ENCODE results near the gene TMPRSS6. TPM values are rescaled to one million over a fixed set of nuclear protein-coding genes. Genes with fewer than 3 reads are reported as not detected.

Gene TMPRSS6
- polyA plus RNA-seq, 4 donors = 0.18 to 0.54 (median 0.33) TPM

DNA sequence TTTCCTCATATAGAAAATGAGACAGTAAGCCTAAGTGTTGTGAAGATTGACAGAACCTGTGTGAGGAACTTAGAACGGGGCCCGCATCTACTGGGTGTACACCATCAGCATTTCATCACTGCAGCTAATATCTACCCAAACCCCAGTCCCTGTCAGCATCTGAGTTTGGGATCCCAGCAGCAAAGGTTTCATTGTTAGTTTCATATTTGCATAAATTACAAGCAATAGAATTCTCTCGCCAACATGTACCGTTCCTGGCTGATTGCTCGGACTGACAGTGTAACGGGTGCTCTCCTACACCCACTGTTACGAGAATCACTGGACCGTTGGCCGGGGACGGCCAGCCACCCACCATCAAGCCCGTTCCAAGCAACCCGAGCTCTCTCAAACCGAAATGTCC lies 10.4 kb upstream of the TMPRSS6 start:
- no peak for DNase-seq (ENCODE audit: low read depth in 4 of 4, low spot score in 3 of 4)

DNA sequence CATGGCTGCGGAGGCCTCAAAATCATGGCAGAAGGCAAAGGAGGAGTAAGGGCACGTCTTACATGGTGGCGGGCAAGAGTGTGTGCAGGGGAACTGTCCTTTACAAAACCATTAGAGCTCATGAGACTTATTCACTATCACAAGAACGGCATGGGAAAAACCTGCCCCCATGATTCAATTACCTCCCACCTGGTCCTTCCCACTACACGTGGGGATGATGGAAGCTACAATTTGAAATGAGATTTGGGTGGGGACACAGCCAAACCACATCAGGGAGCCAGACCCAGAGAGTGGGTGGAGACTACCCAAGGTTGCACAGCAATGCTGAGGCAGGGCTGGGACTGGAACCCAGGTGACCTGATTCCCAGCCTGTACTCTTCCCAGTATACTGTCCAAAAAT lies 8.6 kb upstream of the TMPRSS6 start:
- no peak for DNase-seq (ENCODE audit: low read depth in 4 of 4, low spot score in 3 of 4)

DNA sequence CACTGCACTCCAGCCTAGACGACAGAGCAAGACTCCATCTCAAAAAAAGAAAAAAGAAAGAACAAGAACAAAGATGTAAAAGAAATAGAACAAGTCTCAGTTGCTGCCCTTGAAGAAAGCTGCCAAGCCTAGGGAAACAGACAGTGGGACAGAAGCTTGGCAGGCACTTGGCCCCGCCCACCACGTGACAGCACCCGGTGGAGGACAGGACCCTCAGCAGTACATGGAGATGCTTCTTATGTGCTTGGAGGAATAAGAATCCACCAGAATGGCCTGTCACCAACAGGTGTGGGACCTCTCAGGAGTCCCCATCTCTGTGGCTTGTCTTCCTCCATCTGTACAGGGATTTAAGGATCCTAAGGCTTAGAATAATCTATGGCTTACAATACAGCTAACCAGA lies 7.6 kb upstream of the TMPRSS6 start:
- DNase-seq (ENCODE audit: low read depth in 4 of 4, low spot score in 3 of 4) = no peak

DNA sequence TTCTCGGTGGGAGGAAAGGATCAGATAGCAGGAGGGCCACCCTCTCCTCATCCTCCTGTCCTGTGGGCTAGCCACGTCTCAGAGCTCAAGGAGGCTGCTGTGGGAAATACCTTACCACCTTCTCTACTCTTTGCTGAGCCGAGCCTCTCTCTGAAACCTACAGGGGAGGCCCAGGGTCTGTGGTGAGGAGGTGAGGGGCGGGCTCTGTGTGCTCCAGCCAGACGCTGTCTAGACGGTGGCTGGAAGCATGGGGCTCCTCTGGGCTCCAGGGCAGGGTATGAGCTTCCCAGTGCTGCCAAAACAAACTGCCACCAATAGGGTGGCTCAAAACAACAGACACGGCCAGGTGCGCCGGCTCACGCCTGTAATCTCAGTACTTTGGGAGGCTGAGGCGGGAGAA lies 5.5 kb upstream of the TMPRSS6 start:
- no peak for DNase-seq (ENCODE audit: low read depth in 4 of 4, low spot score in 3 of 4)

DNA sequence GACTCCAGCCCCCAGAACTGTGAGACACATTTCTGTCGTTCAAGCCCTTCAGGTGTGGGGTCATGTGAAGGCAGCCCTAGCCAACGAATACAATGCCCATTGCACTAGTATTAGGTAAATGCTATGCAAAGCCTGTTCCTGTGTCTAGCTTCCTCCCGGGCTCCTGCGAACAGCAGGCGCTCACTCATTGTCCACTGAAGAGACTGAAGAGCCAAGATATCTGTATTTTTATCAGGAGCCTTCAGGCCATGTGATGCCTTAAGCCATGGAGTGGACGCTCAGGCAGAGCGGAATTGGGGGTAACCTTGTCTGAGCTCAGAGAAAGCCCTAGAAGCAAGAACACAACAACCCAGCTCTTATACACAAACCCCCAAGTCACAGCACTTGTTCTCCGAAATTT lies 4.2 kb upstream of the TMPRSS6 start:
- DNase-seq (ENCODE audit: low read depth in 4 of 4, low spot score in 3 of 4) = no peak

DNA sequence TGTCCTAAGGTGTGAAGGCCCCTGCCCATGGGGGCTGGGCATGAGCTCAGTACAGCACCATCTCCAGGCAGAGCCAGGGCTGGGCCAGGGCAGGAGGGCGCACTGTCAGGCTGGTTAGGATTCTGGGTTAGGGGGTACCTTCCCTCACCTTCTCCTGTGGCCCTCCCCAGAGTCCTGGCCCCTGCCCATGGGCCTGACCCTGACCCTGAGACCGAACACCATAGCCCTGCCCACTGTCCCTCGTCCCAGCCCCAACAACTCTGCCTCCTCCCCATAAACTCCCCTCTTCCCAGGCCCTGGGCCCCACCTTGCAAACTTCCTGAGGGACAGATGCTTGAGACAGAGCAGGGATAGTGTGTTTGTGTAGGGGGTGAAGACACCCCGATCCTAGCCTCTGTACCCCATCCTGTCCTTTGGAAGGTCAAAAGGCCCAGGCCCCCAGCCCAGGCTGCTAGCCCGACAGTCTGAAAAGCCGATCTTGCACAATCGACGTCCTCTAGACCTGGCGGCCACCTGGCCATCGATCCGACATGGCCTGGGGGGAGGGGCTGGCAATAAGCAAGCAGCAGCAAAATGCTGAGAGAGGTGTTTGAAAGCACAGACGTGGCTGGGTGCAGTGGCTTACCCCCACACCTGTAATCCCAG lies 2.7 kb upstream of the TMPRSS6 start:
- no peak for DNase-seq (ENCODE audit: low read depth in 4 of 4, low spot score in 3 of 4)

DNA sequence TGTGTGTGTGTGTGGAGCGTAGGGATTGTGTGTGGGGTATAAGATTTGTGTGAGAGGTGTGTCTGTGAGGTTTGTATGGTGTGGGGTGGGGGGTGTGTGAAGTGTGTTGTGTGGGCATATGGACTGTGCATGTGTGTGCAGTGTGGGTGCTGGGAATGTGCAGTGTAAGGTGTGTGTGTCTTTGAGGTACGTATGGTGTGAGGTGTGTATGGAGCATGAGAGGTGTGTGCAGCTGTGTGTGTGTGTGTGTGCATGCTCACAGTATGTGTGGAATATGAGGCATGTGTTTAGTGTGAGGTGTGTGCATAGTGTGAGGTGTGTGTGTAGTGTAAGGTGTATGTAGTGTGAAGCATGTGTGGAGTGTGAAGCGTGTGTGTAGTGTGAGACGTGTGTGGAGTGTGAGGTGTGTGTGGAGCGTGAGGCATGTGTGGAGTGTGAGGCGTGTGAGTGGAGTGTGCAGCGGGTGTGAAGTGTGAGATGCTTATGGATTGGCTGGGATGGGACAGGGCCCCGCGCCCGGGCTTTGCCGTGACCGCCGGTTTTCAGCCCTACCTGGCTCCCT lies 1.7 kb upstream of the TMPRSS6 start:
- no peak for DNase-seq (ENCODE audit: low read depth in 4 of 4, low spot score in 3 of 4)

DNA sequence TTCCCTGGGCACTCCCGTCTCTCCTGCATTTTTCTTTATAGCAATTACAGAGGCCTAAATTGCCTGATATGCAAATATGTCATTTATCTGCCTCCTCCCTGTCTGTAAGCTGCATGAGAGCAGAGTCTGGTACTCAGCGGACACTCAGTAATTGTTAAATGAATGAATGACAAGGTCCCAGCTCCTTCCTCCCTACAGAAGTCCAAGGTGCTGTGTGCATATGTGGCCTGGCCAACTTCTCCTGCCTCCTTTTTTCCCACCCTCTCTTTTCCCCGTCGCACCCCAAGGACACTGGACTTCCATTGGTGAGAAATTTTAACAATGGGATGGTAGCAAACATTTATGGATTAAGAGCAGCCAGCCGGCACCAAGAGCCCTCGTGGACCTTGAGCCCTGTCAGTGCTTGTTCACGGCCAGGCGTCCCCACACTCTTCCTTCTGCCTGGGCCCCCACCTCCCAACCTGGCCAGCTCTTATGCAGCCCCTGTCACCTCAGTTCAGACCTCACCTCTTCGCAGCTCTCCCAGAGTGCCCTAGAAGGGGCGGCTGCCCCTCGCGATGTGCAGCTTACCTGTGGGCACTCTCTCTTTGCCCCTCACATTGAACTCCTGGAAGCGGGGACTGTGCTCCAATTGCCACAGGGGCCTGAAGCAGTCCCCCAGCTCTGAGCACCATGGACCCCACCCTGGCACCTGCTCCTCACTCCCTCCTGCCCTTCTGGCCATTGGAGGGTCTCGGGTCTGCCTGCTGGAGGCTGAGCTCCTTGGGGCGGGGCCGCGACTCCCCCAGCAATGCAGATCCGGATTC lies 1.5 kb downstream of the TMPRSS6 start:
- DNase-seq (ENCODE audit: low read depth in 4 of 4, low spot score in 3 of 4) = no peak

DNA sequence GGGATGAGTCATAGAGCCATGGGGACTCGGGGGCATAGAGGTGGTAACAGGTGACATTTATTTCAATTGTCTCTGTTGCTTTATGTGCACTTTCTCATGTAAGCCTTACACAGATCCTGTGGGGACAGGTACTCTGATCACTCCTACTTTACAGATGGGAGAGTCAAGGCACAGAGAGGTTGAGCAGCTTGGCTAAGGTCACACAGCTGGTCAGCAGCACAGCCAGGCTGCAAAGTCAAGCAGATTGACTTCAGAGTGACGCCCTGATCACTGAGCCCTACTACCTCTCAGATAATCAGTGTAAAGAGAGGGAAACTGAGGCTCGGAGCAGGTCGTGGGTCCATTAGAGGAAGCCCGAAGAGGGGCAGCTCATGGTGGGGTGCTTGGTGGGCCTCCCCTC lies 3.5 kb downstream of the TMPRSS6 start:
- no peak for DNase-seq (ENCODE audit: low read depth in 4 of 4, low spot score in 3 of 4)

DNA sequence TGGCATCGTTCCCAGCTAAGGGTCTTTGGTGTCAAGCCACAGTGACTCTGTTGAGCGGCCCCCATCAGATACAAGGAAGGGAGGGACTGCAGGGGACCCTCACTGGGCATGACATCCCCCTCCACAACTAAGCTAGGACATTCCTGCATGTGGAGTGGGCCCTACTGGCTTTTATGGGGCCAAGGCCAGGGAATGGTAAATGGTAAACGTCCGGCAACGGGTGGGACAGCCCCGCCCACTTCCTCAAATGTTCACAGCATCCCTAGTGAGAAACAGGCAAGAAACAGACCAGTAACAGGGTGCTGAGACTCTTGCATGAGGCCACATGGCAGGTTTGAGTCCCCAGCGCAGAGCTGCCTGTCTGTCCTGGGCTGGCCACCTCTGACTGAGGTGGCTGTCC lies 4.4 kb downstream of the TMPRSS6 start:
- no peak for DNase-seq (ENCODE audit: low read depth in 4 of 4, low spot score in 3 of 4)

DNA sequence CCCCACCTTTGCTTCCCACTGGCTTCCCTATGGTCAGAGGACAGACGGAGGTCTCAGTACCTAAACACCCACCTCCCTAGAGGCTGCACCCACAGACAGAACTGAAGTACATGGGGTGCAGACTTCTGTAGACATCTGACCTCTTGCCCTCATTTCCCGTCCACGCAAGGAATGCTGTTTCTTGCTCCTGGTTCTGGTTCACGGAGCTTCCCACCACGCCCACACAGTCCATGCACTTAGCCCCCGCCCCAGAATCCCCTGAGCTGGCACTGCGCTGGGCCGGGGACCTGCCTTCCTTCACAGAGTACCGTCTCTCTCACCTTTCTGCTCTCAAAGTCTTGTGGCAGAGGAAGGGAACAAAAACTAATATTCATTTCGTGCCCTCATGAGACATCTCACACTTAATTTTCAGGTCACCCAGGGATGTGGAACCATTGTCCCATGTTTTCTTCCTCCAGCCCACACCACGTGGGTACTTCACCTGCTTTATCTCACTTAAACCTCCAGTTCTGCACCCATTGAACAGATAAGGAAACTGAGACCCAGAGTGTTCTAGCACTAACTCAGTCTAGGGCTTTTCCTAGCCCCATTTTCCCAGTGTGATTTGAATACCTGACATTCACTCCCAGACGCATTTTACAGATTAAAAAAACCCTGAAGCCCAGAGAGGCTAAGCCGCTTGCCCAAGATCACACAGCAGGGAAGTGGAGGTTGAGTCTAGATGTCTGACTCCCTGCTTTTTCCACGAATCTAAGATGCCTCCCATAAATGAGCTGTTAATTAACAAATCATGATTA lies 5.7 kb downstream of the TMPRSS6 start:
- DNase-seq (ENCODE audit: low read depth in 4 of 4, low spot score in 3 of 4) = no peak

DNA sequence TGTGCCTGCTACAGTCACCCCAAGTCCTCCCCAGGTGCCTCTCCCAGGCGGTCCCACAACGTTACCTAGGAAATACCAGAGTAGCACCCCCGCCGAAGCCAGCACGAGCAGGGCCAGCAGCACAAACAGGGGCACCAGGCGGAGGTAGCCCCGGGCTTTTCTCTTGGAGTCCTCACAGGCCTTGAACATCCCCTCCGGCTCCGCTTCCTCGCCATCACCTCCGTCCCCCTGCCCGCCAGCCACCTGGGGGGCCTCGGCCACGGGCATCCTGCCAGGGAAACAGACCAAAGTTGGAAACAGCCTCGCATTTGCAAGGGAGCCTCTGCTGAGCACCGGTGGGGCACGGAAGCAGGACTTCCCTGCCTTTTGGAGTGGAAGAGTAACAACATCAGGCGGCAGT lies 6.4 kb downstream of the TMPRSS6 start:
- DNase-seq (ENCODE audit: low read depth in 4 of 4, low spot score in 3 of 4) = no peak

DNA sequence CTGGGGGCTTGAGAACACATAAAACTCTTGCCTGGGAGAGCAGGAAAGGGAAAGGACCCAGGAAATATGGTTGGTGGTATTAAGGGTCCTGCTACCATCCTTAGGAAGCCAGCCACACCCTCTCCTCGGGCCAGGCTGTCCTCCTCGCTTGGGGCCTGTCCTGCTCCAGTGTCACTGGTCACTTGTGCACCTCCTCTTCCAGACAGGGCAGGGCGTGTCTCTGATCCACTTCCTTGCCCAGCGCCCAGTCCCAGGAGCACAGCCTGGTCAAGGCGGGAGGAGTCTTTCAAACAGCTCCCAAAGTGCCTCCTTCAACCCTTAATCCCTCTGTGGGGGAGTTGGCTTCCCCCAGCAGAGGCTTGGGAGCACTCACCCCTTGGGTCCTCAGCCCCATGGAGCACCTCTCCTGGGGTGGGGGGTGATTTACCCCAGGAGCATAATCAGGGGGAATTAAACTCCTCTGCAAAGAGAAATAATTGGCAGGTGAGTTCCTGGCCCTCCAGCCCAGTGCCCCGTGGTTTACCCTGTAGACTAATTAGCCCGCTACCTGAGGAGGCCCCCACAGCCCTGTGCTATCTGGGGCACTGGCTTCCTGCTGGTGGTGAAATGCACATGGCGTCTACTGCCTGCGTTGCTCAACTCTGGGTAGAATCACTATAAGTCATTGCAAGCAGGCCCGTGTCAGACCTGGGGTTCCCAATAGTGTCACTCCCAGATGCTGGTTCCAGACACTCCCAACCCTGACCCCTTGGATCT lies 8.0 kb downstream of the TMPRSS6 start:
- DNase-seq (ENCODE audit: low read depth in 4 of 4, low spot score in 3 of 4) = no peak

DNA sequence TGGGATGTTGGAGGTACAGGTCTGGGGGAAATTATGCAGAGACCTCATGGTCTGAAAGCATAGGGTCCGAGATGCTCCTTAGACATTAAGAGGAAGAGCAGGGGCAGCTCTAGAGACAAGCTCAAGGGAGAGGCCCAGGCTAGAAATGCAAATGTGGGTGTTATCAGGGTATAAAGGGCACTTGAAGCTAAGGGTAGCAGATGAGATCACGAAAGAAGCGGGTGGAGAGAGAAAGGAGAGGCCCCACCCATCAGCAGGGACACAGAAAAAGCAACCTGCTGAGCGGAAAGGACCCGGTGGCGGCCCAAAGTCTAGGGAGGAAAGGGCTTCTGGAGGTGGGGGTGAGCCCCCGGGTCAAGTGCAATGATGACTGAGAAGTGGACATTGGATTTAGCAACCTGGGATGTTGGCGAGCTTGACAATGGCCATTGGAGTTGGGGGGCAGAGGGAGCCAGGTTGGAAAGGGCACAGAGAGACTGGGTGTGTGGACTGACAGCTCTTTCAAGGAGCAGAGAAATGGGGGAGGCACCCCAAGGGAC lies 8.9 kb downstream of the TMPRSS6 start:
- no peak for DNase-seq (ENCODE audit: low read depth in 4 of 4, low spot score in 3 of 4)

DNA sequence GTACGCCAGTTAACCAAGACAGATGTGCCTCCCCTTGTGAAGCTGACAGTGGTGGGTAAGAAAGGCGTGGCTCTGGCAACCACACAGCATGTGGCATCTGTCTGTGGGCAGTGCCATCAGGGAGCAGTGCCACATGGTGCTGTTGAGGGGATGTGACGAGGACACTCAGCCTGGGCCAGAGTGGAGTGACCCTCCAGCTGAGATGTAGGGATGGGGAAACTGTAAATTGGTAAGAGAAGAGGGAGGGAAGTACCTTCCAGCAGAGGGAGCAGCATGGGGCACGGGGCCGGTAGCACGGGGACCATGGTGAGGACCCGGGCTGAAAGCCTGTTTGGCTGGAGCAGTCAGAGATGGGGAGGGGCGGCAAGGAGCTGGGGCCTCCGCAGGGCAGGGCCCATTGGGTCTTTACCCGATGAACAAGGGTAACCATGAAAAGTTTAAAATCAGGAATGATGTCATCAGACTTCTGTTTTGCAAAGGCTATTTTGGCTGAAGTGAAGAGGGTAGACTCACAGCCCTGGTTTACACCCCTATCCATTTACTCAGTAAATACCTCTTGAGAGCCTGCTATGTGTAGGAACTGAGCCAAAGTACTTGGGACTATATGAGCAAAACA lies 10.4 kb downstream of the TMPRSS6 start:
- no peak for DNase-seq (ENCODE audit: low read depth in 4 of 4, low spot score in 3 of 4)

DNA sequence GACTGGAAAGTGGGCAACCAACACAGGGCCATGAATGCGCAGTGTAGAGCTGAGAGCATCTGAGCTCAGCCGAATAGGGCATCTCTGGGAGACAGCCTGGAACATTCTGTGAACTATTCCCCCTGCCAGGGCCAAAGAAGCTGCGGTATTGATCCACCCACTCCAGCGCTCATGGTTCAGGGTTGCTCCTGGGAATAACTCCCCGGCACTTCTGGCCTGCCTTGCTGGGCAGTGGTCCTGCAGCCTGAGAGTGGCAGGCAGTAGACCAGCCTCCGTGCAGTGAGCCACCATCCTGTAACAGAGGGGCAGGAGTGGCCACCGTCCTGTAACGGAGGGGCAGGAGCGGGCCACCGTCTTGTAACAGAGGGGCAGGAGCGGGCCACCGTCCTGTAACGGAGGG lies 12.2 kb downstream of the TMPRSS6 start:
- no peak for DNase-seq (ENCODE audit: low read depth in 4 of 4, low spot score in 3 of 4)

DNA sequence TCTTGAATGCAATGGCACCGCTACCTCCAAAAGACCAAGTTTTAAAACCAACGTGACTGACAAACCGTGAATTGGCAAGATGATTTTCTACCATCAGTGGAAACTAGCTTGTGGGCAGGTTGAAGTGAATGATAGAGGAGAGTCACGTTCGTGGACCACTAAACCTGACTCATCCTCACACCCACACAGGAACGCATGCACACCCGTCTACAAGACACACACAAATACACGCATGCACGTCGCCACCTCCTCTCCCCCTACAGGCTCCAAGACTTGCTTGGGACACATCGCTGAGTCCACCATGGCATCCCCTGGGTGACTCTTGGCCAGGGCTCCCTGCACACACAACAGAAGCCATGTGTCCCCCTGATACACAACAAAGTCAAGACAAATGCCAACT lies 14.4 kb downstream of the TMPRSS6 start:
- DNase-seq (ENCODE audit: low read depth in 4 of 4, low spot score in 3 of 4) = no peak

DNA sequence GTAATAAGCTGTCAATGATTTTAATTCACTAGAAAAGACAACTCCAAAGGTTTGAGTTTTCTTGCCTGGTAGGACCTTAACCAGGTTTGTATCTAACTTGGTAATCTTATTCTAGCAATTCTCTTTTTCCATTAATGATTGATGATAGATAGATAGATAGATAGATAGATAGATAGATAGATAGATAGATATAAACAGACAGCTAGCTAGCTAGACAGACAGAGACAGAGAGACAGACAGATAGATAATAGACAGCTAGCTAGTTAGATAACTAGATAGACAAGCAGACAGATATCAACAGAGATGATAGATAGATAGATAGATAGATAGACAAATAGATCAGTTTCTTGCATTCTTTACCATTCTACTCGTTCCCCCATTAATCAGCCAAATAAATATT lies 15.3 kb downstream of the TMPRSS6 start:
- DNase-seq (ENCODE audit: low read depth in 4 of 4, low spot score in 3 of 4) = no peak

DNA sequence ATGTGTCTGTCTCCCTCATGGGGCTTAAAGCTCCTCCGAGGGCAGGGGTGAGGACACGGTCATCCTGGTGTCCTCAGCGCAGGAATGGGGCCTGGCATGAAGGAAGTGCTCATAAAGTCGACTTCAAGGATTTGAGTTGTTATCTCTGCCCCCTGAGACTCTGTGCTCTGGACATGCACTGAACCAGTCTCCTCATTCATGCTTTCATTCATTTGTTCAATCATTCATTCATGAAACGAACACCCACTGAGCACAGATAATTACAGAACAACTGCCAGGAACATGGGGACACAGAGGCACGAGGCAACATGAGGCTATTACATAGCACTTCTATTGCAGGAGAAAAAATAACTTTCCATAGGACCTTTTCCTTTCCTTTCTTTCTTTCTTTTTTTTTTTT lies 16.5 kb downstream of the TMPRSS6 start:
- no peak for DNase-seq (ENCODE audit: low read depth in 4 of 4, low spot score in 3 of 4)

DNA sequence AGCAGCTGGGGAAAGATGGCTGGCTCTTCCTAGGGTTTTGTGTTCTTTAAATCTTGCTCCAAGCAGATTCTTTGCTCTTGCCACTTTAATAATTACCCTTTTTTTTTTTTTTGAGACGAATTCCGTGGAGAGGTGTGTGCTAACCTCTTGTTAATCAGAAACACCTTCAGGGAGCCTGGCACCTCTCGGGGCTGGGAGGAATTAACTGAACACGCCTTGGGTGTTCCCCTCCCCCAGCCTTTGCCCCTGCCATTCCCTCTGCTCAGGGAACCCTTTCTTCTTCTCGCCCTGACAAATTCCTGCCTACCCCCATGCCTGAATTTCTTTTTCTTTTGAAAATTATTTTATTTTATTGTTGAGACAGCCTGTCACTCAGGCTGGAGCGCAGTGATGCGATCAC lies 17.5 kb downstream of the TMPRSS6 start:
- DNase-seq (ENCODE audit: low read depth in 4 of 4, low spot score in 3 of 4) = no peak
